ENCODE measurements around the gene CDK5RAP3.

Gene CDK5RAP3

DNA sequence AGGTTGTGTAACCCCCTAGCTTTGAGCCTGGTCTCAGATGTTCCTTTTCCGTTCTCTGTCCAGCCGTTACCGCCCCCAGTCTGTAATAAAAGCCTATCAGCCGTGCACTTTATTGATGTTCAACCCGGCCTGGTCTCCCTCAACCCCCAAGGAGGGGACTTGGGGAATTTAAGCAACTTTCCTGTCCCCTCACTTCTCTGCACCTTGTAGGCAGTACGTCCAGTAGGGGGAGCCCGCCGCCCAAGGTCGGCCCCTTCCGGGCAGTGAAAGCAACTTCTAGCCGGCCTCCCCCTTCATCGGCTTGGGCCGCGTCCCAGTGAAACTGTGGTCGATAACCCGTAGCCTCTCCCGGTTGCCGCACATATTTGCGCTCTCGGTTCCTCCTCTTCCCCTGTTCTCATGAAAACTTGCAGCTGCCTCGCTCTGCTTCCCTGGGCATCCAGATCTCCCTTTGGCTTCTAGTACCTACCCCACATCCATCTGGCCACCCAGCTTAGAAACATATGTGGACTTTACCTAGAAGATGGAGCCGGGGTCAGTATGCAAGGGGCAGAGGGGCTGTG, 21.6 kb upstream of the CDK5RAP3 start:
- Histone ChIP-seq H3K9me3 (ENCODE audit: control insufficient read depth, insufficient read depth, low read depth, low read length) (no peaks in the 10 kb centered on the region), H3K4me1 (ENCODE audit: control insufficient read depth, insufficient read depth, low read length) (no peaks in the 10 kb centered on the region), H3K4me3 (ENCODE audit: low read depth, low read length) (peak overlapping the region; percentile 2), H3K36me3 (ENCODE audit: control insufficient read depth in 2 of 2, insufficient read depth in 1 of 2, low read length in 2 of 2) (peaks cover 6 to 76% of the 10 kb centered on the region in 2 experiments; a peak in 2 of 3 replicates), H3K27ac (ENCODE audit: extremely low read depth, low read depth, low read length) (no peak overlapping the region; the same call in 1 of the 2 replicates)
- ChIA-PET CTCF (interaction anchor here (0.6 to 22.4 kb wide), 27 partner anchors 9 to 651 kb away, joined by 3 to 592 read pairs (median 6); partner anchors contain the start of genes CDK5RAP3, PNPO, PRR15L and SCRN2), POLR2A (interaction anchor here (0.5 to 4.0 kb wide), 5 partner anchors 8 to 687 kb away, joined by 3 to 24 read pairs (median 7); partner anchors contain the start of genes CDK5RAP3, PNPO and SP2)
- TF ChIP-seq REST (tag by site-specific recombination; IDR thresholded peaks at IDR 0.05), result no peak
- no peak for TF ChIP-seq TSHZ1 (tag by site-specific recombination; IDR thresholded peaks at IDR 0.05; ENCODE audit: borderline replicate concordance)
- TF ChIP-seq ZNF292 (tag by site-specific recombination; IDR thresholded peaks at IDR 0.05; ENCODE audit: borderline replicate concordance, low read depth), result no peak
- TF ChIP-seq, protein P1, sequence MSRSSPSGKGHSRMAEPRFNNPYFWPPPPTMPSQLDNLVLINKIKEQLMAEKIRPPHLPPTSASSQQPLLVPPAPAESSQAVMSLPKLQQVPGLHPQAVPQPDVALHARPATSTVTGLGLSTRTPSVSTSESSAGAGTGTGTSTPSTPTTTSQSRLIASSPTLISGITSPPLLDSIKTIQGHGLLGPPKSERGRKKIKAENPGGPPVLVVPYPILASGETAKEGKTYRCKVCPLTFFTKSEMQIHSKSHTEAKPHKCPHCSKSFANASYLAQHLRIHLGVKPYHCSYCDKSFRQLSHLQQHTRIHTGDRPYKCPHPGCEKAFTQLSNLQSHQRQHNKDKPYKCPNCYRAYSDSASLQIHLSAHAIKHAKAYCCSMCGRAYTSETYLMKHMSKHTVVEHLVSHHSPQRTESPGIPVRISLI (tag by site-specific recombination; IDR thresholded peaks at IDR 0.05), result no peak
- no peak for TF ChIP-seq ZNF121 (tag by site-specific recombination; IDR thresholded peaks at IDR 0.05)
- peak; percentile 96 for TF ChIP-seq CTCF (tag by site-specific recombination; IDR thresholded peaks at IDR 0.05)
- TF ChIP-seq GLI4 (tag by site-specific recombination; IDR thresholded peaks at IDR 0.05), result no peak
- TF ChIP-seq ZNF654 (tag by site-specific recombination; IDR thresholded peaks at IDR 0.05; ENCODE audit: low read depth), result peak; percentile 94
- peak; percentile 70; the same call in 1 of the 2 replicates for TF ChIP-seq PATZ1 (tag by site-specific recombination; IDR thresholded peaks at IDR 0.05)
- TF ChIP-seq BCL11A (tag by site-specific recombination; IDR thresholded peaks at IDR 0.05; ENCODE audit: low read depth), result no peak
- TF ChIP-seq ZNF549 (tag by site-specific recombination; IDR thresholded peaks at IDR 0.05), result no peak
- no peak for TF ChIP-seq ZNF138 (tag by site-specific recombination; IDR thresholded peaks at IDR 0.05; ENCODE audit: borderline replicate concordance)
- no peak for TF ChIP-seq ZNF223 (tag by site-specific recombination; IDR thresholded peaks at IDR 0.05)
- TF ChIP-seq ZNF501 (tag by site-specific recombination; IDR thresholded peaks at IDR 0.05), result no peak
- TF ChIP-seq, protein P2, sequence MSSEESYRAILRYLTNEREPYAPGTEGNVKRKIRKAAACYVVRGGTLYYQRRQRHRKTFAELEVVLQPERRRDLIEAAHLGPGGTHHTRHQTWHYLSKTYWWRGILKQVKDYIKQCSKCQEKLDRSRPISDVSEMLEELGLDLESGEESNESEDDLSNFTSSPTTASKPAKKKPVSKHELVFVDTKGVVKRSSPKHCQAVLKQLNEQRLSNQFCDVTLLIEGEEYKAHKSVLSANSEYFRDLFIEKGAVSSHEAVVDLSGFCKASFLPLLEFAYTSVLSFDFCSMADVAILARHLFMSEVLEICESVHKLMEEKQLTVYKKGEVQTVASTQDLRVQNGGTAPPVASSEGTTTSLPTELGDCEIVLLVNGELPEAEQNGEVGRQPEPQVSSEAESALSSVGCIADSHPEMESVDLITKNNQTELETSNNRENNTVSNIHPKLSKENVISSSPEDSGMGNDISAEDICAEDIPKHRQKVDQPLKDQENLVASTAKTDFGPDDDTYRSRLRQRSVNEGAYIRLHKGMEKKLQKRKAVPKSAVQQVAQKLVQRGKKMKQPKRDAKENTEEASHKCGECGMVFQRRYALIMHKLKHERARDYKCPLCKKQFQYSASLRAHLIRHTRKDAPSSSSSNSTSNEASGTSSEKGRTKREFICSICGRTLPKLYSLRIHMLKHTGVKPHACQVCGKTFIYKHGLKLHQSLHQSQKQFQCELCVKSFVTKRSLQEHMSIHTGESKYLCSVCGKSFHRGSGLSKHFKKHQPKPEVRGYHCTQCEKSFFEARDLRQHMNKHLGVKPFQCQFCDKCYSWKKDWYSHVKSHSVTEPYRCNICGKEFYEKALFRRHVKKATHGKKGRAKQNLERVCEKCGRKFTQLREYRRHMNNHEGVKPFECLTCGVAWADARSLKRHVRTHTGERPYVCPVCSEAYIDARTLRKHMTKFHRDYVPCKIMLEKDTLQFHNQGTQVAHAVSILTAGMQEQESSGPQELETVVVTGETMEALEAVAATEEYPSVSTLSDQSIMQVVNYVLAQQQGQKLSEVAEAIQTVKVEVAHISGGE (tag by site-specific recombination; conservative IDR thresholded peaks at IDR 0.05; ENCODE audit: low read depth), result no peak
- TF ChIP-seq HOXC10 (CRISPR knock-in tag; IDR thresholded peaks at IDR 0.05), result no peak
- TF ChIP-seq ZNF169 (tag by site-specific recombination; IDR thresholded peaks at IDR 0.05), result no peak
- TF ChIP-seq ZNF843 (tag by site-specific recombination; IDR thresholded peaks at IDR 0.05), result no peak
- no peak for TF ChIP-seq ZNF302 (tag by site-specific recombination; IDR thresholded peaks at IDR 0.05; ENCODE audit: low read depth)
- TF ChIP-seq ZNF248 (tag by site-specific recombination; IDR thresholded peaks at IDR 0.05), result no peak
- TF ChIP-seq ZNF394 (tag by site-specific recombination; IDR thresholded peaks at IDR 0.05; ENCODE audit: borderline replicate concordance), result 0 out of 2 replicates have a peak, but pooled peaks have one; percentile 25
